HCT116 (cell line): ENCODE data around the gene SLC45A2. TPM values are rescaled to one million over a fixed set of nuclear protein-coding genes. Genes with fewer than 3 reads are reported as not detected.

Experiments used
- ATAC-seq: fragments of 200-7000 bp; cut with Tn5 transposase; 2 replicates; pipeline ENCODE4 v1.9.1; 2020; ENCODE audit warnings: mild to moderate bottlenecking, moderate library complexity
- BruUV-seq: library from RNA; stranded (reverse); fragments of 400-500 nt; replicated peaks from 2 replicates; lab custom pipeline; 2021; lab: Mats Ljungman, UMichigan
- CTCF ChIA-PET: fragments of 300-600 bp; sonication (Branson Sonifier 250); formaldehyde crosslinking; loops from one replicate; lab custom pipeline; 2021; ENCODE audit warnings: antibody characterized with exemption; lab: Charles Lee
- POLR2A ChIA-PET: fragments of 300-600, 350-600 bp; sonication (Branson Sonifier 250); formaldehyde crosslinking; loops from one replicate; lab custom pipeline; 2021; ENCODE audit warnings: antibody characterized with exemption; lab: Charles Lee
- RAD21 ChIA-PET, 2 experiments: fragments of 300-600 bp; sonication (Branson Sonifier 250); formaldehyde crosslinking; loops; one replicate each; lab custom pipeline; 2023; ENCODE audit warnings: low total read pairs in 2 of 2; ENCODE audit not compliant: uncharacterized antibody in 2 of 2, unreplicated experiment in 2 of 2, low non-redundant PET in 1 of 2; lab: Charles Lee
- DNase-seq: peaks from one replicate; pipeline ENCODE4 v3.0.0-alpha.2; 2010; ENCODE audit warnings: low read depth, low spot score
- H2AFZ ChIP-seq: fragments of 200-600 bp; shearing (Covaris generic), sonication (generic); 2 replicates; pipeline ENCODE4 v1.6.1; 2017; ENCODE audit warnings: low read depth, mixed run types, mixed read lengths, antibody characterized with exemption, low read length; ENCODE audit not compliant: poor library complexity, severe bottlenecking
- H3K27ac ChIP-seq: 2 replicates; pipeline ENCODE4 v1.5.1; 2012; ENCODE audit warnings: low read depth, low read length
- H3K27me3 ChIP-seq: fragments of 200-600 bp; sonication (generic); 2 replicates; pipeline ENCODE4 v1.6.1; 2016; ENCODE audit warnings: mixed run types, low read length, mixed read lengths; ENCODE audit not compliant: insufficient read depth
- H3K36me3 ChIP-seq, 2 experiments: fragments of 200-500 bp in 1 of 2; fragments of 200-600 bp in 1 of 2; sonication (Bioruptor generic) in 1 of 2; sonication (generic) in 1 of 2; 2 replicates each; pipeline versions ENCODE4 v1.5.1 to v1.6.1; 2014 to 2016; ENCODE audit warnings: low read length in 2 of 2, inconsistent platforms in 1 of 2, mixed read lengths in 1 of 2, mixed run types in 1 of 2; ENCODE audit not compliant: insufficient read depth in 2 of 2, control insufficient read depth in 1 of 2
- H3K4me1 ChIP-seq, 2 experiments: fragments of 200-600 bp in 1 of 2; sonication (generic) in 1 of 2; 2 replicates each; pipeline versions ENCODE4 v1.5.1 to v1.6.1; 2012 to 2017; ENCODE audit warnings: low read length in 2 of 2, inconsistent platforms in 1 of 2, mild to moderate bottlenecking in 1 of 2, mixed read lengths in 1 of 2, mixed run types in 1 of 2, moderate library complexity in 1 of 2; ENCODE audit not compliant: insufficient read depth in 2 of 2, control insufficient read depth in 1 of 2
- H3K4me2 ChIP-seq: fragments of 200-600 bp; sonication (generic); 2 replicates; pipeline ENCODE4 v1.6.1; 2017; ENCODE audit warnings: mixed run types, low read length, mixed read lengths
- H3K4me3 ChIP-seq, 2 experiments: fragments of 200-600 bp in 1 of 2; sonication (generic) in 1 of 2; replicated peaks in 1 of 2; 2 replicates each; pipeline ENCODE4 v1.5.1; 2011 to 2016; ENCODE audit warnings: low read length in 2 of 2, control low read depth in 1 of 2, low read depth in 1 of 2, mild to moderate bottlenecking in 1 of 2, mixed read lengths in 1 of 2, mixed run types in 1 of 2
- H3K79me2 ChIP-seq: fragments of 200-600 bp; sonication (generic); 2 replicates; pipeline ENCODE4 v1.6.1; 2017; ENCODE audit warnings: mild to moderate bottlenecking, mixed run types, low read length, moderate library complexity, mixed read lengths; ENCODE audit not compliant: insufficient read depth
- H3K9ac ChIP-seq: fragments of 200-600 bp; sonication (generic); 2 replicates; pipeline ENCODE4 v1.6.1; 2016; ENCODE audit warnings: low read length, mixed read lengths
- H3K9me2 ChIP-seq: fragments of 200-600 bp; sonication (generic), shearing (Covaris generic); 2 replicates; pipeline ENCODE4 v1.6.1; 2017; ENCODE audit warnings: mixed run types, mild to moderate bottlenecking, moderate library complexity; ENCODE audit not compliant: insufficient read depth
- H3K9me3 ChIP-seq, 2 experiments: fragments of 200-500 bp in 1 of 2; fragments of 200-600 bp in 1 of 2; sonication (Bioruptor generic) in 1 of 2; sonication (generic) in 1 of 2; 2 replicates each; pipeline ENCODE4 v1.6.1; 2014 to 2017; ENCODE audit warnings: low read length in 2 of 2, mixed read lengths in 2 of 2, inconsistent platforms in 1 of 2, low read depth in 1 of 2, mild to moderate bottlenecking in 1 of 2, mixed run types in 1 of 2, moderate library complexity in 1 of 2; ENCODE audit not compliant: control insufficient read depth in 1 of 2, insufficient read depth in 1 of 2
- H4K20me1 ChIP-seq: fragments of 200-600 bp; sonication (generic), shearing (Covaris generic); 2 replicates; pipeline ENCODE4 v1.6.1; 2017; ENCODE audit warnings: mixed run types, mild to moderate bottlenecking, moderate library complexity; ENCODE audit not compliant: insufficient read depth
- CEBPB ChIP-seq: IDR thresholded peaks from 2 replicates; pipeline ENCODE4 v1.6.1; 2012; ENCODE audit warnings: low read depth
- EGR1 ChIP-seq: IDR thresholded peaks from 2 replicates; pipeline ENCODE4 v1.6.1; 2012; ENCODE audit warnings: low read depth
- ELF1 ChIP-seq: IDR thresholded peaks from 2 replicates; pipeline ENCODE4 v1.6.1; 2012; ENCODE audit warnings: low read depth, borderline replicate concordance
- JUND ChIP-seq: IDR thresholded peaks from 2 replicates; pipeline ENCODE4 v1.6.1; 2012
- POLR2A ChIP-seq: IDR thresholded peaks from 2 replicates; pipeline ENCODE4 v1.7.0; 2011; ENCODE audit warnings: borderline replicate concordance; ENCODE audit not compliant: insufficient read depth, insufficient read length; ENCODE audit errors: extremely low read depth
- POLR2AphosphoS5 ChIP-seq: IDR thresholded peaks from 2 replicates; pipeline ENCODE4 v1.6.1; 2011; ENCODE audit warnings: mild to moderate bottlenecking, low read depth, low read length, moderate library complexity
- RAD21 ChIP-seq: IDR thresholded peaks from 2 replicates; pipeline ENCODE4 v1.6.1; 2012; ENCODE audit warnings: low read depth, mild to moderate bottlenecking
- SIN3A ChIP-seq: IDR thresholded peaks from 2 replicates; pipeline ENCODE4 v1.6.1; 2012; ENCODE audit warnings: low read depth
- SRF ChIP-seq: IDR thresholded peaks from 2 replicates; pipeline ENCODE4 v1.6.1; 2012; ENCODE audit warnings: low read depth
- TCF7L2 ChIP-seq: IDR thresholded peaks from 2 replicates; pipeline ENCODE4 v1.7.0; 2011; ENCODE audit warnings: borderline replicate concordance, inconsistent platforms; ENCODE audit not compliant: insufficient read depth, insufficient read length; ENCODE audit errors: extremely low read depth
- YY1 ChIP-seq: IDR thresholded peaks from 2 replicates; pipeline ENCODE4 v1.6.1; 2011; ENCODE audit warnings: low read length, low read depth, moderate library complexity, mild to moderate bottlenecking; ENCODE audit not compliant: insufficient replicate concordance; ENCODE audit errors: extremely low read depth
- ZNF274 ChIP-seq: fragments of 200-500 bp; sonication (Bioruptor generic); IDR thresholded peaks from 2 replicates; pipeline ENCODE4 v1.6.1; 2014; ENCODE audit warnings: mild to moderate bottlenecking, low read depth, low read length, inconsistent platforms
- intact Hi-C: fragments of 100-400 bp; cut with micrococcal nuclease; formaldehyde crosslinking; loops from 2 replicates; pipeline ENCODE4 v1.10.0; 2022
- total RNA-seq: library from RNA; stranded (reverse); gene quantifications from one replicate; pipeline ENCODE4 v1.2.1, GENCODE V29; 2021; ENCODE audit not compliant: unreplicated experiment
- TF ChIP-seq, protein P1 (sequence below): IDR thresholded peaks from 2 replicates; pipeline ENCODE4 v1.6.1; 2011; ENCODE audit warnings: mild to moderate bottlenecking, low read length, moderate library complexity; ENCODE audit not compliant: insufficient replicate concordance; ENCODE audit errors: extremely low read depth
- TF ChIP-seq, protein P2 (sequence below): IDR thresholded peaks from 2 replicates; pipeline ENCODE4 v1.6.1; 2012; ENCODE audit warnings: low read depth

Gene SLC45A2
- total RNA-seq, 1 experiment from 2014 or later: not detected

DNA sequence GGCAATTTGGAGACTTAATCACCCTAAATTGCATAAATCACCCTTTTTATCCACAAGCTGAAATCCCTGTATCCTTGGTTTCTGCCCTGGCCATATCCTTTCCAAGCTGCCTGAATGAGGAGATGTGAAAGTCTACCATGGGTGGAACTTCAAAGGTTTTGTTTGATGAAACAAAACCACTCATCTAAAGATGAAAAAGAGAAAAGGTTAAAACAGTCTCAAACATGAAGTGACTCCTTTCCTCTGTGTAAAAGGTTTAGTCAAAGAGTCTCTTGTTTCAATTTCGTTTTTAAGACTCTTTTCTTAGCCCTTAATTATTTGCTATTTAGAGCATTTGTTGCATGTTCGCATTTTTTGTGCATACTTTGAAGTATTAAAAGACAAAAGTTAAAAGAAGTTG lies 11.2 kb downstream of the SLC45A2 start:
- no peaks in the 10 kb centered on the region for H3K9me3 ChIP-seq
- no peaks in the 10 kb centered on the region for H4K20me1 ChIP-seq
- no peaks in the 10 kb centered on the region for H3K36me3 ChIP-seq
- H3K4me3 ChIP-seq: no peak overlapping the region
- no peak overlapping the region for H3K4me2 ChIP-seq
- no peaks in the 10 kb centered on the region for H3K79me2 ChIP-seq
- ChIA-PET POLR2A (no interaction called here), RAD21 (no interaction called here), CTCF (no interaction called here)
- no peak overlapping the region for H3K27ac ChIP-seq
- ATAC-seq: no peak
- no peaks in the 10 kb centered on the region for H3K4me1 ChIP-seq
- H3K27me3 ChIP-seq: peaks cover 10% of the 10 kb centered on the region
- no peak overlapping the region for H3K9ac ChIP-seq
- no peak for DNase-seq
- intact Hi-C loops: no loop called here
- no TSS peak for BruUV-seq
- H2AFZ ChIP-seq: no peak overlapping the region
- H3K9me2 ChIP-seq: no peaks in the 10 kb centered on the region
- TF ChIP-seq POLR2A: no peak
- TF ChIP-seq, protein P1, sequence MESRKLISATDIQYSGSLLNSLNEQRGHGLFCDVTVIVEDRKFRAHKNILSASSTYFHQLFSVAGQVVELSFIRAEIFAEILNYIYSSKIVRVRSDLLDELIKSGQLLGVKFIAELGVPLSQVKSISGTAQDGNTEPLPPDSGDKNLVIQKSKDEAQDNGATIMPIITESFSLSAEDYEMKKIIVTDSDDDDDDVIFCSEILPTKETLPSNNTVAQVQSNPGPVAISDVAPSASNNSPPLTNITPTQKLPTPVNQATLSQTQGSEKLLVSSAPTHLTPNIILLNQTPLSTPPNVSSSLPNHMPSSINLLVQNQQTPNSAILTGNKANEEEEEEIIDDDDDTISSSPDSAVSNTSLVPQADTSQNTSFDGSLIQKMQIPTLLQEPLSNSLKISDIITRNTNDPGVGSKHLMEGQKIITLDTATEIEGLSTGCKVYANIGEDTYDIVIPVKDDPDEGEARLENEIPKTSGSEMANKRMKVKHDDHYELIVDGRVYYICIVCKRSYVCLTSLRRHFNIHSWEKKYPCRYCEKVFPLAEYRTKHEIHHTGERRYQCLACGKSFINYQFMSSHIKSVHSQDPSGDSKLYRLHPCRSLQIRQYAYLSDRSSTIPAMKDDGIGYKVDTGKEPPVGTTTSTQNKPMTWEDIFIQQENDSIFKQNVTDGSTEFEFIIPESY: no peak
- TF ChIP-seq CEBPB: no peak
- no peak for TF ChIP-seq ZNF274
- TF ChIP-seq SRF: no peak
- TF ChIP-seq, protein P2, sequence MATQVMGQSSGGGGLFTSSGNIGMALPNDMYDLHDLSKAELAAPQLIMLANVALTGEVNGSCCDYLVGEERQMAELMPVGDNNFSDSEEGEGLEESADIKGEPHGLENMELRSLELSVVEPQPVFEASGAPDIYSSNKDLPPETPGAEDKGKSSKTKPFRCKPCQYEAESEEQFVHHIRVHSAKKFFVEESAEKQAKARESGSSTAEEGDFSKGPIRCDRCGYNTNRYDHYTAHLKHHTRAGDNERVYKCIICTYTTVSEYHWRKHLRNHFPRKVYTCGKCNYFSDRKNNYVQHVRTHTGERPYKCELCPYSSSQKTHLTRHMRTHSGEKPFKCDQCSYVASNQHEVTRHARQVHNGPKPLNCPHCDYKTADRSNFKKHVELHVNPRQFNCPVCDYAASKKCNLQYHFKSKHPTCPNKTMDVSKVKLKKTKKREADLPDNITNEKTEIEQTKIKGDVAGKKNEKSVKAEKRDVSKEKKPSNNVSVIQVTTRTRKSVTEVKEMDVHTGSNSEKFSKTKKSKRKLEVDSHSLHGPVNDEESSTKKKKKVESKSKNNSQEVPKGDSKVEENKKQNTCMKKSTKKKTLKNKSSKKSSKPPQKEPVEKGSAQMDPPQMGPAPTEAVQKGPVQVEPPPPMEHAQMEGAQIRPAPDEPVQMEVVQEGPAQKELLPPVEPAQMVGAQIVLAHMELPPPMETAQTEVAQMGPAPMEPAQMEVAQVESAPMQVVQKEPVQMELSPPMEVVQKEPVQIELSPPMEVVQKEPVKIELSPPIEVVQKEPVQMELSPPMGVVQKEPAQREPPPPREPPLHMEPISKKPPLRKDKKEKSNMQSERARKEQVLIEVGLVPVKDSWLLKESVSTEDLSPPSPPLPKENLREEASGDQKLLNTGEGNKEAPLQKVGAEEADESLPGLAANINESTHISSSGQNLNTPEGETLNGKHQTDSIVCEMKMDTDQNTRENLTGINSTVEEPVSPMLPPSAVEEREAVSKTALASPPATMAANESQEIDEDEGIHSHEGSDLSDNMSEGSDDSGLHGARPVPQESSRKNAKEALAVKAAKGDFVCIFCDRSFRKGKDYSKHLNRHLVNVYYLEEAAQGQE: no peak
- no peak for TF ChIP-seq RAD21
- no peak for TF ChIP-seq JUND
- TF ChIP-seq POLR2AphosphoS5: no peak
- no peak for TF ChIP-seq ELF1
- no peak for TF ChIP-seq TCF7L2
- no peak for TF ChIP-seq YY1
- TF ChIP-seq SIN3A: no peak
- no peak for TF ChIP-seq EGR1
